HEK293 (cell line): ENCODE results near the gene SSTR4.

Source experiments
- CTCF ChIP-seq: fragments of 450-650 bp; formaldehyde crosslinking; IDR thresholded peaks from 2 replicates; pipeline ENCODE4 v1.5.1; 2016; ENCODE audit warnings: missing biosample characterization, missing genetic modification characterization
- ZBTB1 ChIP-seq: fragments of 450-650 bp; formaldehyde crosslinking; IDR thresholded peaks from 2 replicates; pipeline ENCODE4 v1.5.1; 2016; ENCODE audit warnings: missing biosample characterization, missing genetic modification characterization
- ZBTB10 ChIP-seq: fragments of 450-650 bp; formaldehyde crosslinking; IDR thresholded peaks from 2 replicates; pipeline ENCODE4 v1.5.1; 2016; ENCODE audit warnings: missing biosample characterization, missing genetic modification characterization
- ZNF274 ChIP-seq, 2 experiments: fragments of 200-500 bp in 1 of 2; fragments of 450-650 bp in 1 of 2; sonication (Bioruptor generic) in 1 of 2; formaldehyde crosslinking in 1 of 2; IDR thresholded peaks; 2 replicates each; pipeline versions ENCODE4 v1.5.1 to v1.6.1; 2014 to 2016; ENCODE audit warnings: borderline replicate concordance in 1 of 2, inconsistent platforms in 1 of 2, low read length in 1 of 2, missing biosample characterization in 1 of 2, missing genetic modification characterization in 1 of 2
- ZNF37A ChIP-seq: fragments of 450-650 bp; IDR thresholded peaks from 2 replicates; pipeline ENCODE4 v1.5.1; 2018; ENCODE audit warnings: missing biosample characterization, missing genetic modification characterization

- TF ChIP-seq ZNF37A (tag by site-specific recombination): no peak
- no peak for TF ChIP-seq CTCF (tag by site-specific recombination)
- no peak for TF ChIP-seq ZNF274 (IDR thresholded peaks at IDR 0.05; ENCODE audit: low read length)
- no peak for TF ChIP-seq ZNF274 (tag by site-specific recombination; IDR thresholded peaks at IDR 0.05; ENCODE audit: borderline replicate concordance)
- TF ChIP-seq ZBTB1 (tag by site-specific recombination): no peak
- TF ChIP-seq ZBTB10 (tag by site-specific recombination): no peak
Measured at GRCh38 chr20:23018941-23019340, 16.2 kb upstream of the SSTR4 start.
